Activated T-cell treated with anti-CD3 and anti-CD28 coated beads for 1 hour (primary cell): ENCODE results near the gene AHSG.
"Not testable (repeated sequence)": the region's sequence is repeated elsewhere in the genome, so short reads cannot be mapped to it uniquely, and the experiment has no call there.

Experiments used
- DNase-seq: peaks from one replicate; pipeline ENCODE4 v3.0.0-alpha.2; 2020; ENCODE audit warnings: low read depth

The AHSG gene

GRCh38 chr3:186618318-186618938 lies 5.6 kb downstream of the AHSG start:
- no peak for DNase-seq

DNA sequence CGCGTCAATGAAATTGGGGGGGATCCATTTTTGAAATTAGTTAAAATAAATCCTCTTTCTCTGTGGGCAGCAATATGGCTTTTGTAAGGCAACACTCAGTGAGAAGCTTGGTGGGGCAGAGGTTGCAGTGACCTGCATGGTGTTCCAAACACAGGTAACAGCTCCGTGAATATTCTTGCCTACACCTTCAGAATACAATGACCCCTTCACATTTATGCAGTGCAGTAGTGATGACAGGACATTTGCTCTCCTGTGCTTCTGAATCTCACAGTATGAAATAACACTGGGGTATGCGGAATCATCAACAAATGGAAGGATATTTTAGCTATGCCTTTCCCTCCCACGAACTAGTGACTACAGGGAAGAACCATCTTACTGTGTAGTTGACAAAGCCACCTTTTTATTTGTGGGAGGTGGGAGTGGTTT lies 6.9 kb downstream of the AHSG start:
- no peak for DNase-seq

DNA sequence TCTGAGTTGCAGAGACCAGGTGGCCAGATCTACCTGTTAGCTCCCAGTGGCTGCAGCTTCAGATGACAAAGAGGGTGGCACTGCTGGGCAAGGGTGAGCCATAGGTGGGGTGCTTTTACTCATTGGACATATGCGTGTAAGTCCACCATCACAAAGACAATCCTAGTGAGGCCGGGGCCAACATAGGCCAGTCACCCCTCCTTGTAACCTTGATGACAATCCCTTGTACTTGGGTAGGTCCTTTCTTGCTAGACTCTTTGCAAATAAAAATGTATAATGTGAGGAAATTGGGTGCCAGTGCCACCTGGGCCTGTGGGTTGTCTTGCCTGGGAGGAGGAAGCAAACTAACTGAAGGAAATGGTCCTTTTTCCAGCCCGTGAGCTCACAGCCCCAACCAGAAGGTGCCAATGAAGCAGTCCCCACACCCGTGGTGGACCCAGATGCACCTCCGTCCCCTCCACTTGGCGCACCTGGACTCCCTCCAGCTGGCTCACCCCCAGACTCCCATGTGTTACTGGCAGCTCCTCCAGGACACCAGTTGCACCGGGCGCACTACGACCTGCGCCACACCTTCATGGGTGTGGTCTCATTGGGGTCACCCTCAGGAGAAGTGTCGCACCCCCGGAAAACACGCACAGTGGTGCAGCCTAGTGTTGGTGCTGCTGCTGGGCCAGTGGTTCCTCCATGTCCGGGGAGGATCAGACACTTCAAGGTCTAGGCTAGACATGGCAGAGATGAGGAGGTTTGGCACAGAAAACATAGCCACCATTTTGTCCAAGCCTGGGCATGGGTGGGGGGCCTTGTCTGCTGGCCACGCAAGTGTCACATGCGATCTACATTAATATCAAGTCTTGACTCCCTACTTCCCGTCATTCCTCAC lies 7.6 kb downstream of the AHSG start:
- DNase-seq, result no peak

DNA sequence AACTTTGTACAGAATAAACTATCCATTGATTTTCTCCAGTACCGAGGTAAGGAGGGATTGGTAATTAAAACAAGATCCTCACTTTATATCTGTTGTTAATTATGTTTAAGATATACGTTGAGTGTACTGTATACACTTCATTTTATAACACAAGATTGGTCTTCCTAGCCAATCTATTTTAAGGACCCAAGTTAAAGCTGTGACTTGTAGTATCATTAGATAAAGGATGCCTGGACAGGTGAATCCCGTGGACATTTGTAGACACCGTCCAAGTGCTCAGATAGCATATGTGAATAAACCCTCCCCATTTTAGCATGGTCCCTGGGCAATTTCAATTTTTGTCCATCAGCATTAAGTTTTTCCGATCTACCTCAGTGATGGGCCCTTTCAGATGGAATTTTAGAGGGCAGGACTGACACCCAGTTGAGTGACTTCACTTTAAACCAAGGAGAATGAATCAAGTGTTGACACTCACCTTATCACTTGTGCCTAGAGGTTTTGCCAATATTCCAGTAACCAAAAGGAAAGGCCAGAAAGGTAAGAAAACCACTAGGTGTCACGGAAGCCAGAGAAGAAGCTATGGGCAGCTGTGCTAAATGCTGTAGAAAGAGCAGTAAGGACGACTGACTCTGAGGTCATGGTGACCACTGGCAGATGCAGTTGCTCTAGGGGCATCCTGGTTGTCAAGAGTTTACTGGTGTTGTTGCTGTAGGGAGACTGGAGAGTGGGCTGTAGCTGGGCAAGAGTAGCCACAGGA lies 9.2 kb downstream of the AHSG start:
- DNase-seq, result no peak

DNA sequence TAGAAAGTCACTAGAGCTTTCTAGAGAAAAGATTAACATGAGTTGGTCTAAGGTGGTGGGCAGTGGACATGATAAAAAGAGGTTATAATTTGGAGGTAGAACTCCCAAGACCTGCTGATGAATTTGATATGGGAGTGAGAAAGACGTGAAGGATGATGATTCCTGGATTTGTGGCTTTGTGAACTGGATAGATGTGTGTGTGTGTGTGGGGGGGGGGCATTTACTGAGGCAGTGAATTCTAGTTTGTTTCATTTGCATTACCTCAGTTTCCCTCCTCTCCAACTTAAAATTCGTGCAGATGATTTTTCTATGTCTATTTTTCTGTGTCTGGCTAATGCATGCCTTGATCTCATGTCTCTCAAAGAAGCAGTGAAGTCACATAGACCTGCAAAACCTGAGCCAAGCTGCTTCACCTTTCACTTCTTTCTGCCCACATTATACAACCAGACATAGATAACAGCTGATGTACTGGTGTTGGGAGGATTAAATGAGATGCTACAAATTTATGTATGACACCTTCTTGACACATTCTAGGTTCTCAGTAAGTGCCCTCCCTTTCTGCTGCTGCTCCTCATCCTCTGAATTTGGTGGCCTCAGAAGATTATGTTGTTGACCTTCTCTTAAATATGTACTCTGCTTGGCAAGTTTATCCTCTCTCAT lies 9.9 kb downstream of the AHSG start:
- DNase-seq, result no peak

DNA sequence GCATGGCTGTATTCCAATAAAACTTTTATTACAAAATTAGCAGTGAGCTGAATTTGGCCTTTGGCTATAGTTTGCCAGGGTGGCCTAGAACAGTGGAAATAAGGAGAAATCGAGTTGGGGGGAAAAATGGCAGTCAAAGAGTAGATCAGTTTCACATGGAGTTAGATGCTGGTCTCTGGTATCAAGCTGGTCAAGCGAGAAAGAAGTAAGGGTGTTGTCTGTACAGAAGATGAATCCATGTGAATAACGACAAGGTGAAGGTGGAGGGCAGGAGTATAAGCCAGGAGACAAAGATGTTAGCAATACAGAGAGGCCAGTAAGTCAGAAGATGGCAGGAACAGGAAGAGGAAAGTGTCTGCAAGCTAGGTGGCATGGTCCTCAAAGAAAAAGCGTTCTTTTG lies 11.7 kb downstream of the AHSG start:
- DNase-seq, result no peak

- DNase-seq, result no peak
Observed at GRCh38 chr3:186625600-186626042, 12.8 kb downstream of the AHSG start.

- no peak for DNase-seq
Observed at GRCh38 chr3:186626254-186626847, 13.5 kb downstream of the AHSG start.

DNA sequence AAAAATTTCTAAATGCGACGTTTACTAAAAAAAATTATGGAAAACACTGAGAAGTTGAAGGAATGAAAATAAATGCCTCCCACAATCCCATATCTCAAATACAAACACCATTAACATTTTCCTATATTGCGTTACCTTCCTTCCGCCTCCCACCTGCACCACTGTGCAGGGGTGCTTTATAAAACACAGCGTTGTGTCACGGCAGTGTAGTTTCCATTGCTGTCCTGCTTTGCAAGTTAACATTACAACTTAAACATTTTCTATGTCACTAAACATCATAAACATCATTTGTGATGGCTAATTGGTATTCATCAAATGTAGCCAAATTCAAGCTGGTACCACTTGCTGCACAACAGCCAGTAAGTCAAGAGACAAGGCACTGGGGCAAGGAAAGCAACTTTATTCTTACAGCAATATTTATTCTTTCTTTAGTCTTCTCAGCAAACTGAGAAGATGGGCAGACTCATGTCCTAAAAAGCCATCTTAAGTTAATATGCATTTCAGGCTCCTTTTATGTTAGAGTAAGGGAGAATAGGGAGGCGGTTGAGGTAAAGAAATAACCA lies 15.1 kb downstream of the AHSG start:
- DNase-seq, result no peak

DNA sequence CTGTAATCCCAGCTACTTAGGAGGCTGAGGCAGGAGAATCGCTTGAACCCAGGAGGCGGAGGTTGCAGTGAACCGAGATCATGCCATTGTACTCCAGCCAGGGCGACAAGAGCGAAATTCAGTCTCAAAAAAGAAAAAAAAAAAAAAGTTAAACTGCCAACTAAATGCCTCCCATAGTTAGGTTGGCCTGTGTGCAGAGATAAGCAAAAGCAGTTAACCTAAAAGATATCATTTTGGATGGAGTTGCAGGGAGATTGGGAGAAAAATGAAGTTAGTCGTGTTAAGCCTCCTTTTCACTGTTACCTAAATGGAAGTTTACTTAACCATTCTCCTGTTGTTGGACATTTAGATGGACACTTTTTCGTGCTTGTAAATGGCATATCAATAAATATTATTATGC lies 15.9 kb downstream of the AHSG start:
- DNase-seq, result no peak

DNA sequence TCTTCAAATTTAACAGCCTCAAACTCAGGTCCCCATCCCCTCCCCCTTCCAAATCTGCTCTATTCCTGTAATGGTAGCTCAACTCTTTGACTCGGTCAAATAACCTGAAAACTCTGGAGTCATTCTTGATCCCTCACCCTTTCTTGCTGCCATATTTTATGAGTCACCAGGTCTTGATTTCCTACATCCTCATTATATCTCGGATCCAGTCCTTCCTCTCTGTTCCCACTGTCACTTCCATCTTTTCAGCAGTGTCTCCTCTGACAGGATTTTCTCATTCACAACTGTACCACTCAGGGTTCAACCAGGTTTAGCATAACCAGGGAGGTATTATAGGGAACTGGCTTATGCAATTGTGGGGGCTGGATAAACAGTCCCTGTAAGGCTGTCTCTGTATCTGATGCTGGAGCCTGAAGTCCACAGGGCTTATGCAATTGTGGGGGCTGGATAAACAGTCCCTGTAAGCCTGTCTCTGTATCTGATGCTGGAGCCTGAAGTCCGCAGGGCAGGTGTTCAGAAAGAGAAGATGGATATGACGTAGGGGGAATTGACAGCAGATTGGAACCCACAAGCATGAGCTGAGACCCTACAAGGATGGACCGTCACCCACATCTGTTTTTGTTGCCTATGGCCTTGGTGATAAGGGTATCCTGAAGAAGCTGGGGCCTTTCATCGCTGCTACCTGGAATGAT lies 18.2 kb downstream of the AHSG start:
- DNase-seq, result no peak

DNA sequence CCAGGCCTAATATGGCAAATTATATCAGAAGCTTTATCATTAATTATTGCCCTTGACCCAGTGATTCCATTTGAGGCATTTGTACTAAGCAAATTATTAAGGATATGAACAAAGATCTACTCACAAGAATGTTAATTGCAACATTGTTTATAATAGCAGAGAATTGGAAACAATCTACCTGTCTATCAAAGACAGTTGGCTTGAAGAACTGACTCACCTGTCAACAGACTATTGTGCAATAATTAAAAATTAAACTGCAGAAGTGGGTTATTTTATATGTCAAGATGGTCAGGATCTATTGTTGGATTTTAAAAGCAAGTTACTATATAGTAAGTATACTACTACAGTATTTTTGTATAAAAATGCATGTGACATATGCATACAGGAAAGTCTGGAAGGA lies 20.6 kb downstream of the AHSG start:
- DNase-seq, result no peak

- not testable (repeated sequence) for DNase-seq
Observed at GRCh38 chr3:186634207-186634606, 21.3 kb downstream of the AHSG start.

- DNase-seq, result no peak
Observed at GRCh38 chr3:186635532-186635931, 22.7 kb downstream of the AHSG start.

DNA sequence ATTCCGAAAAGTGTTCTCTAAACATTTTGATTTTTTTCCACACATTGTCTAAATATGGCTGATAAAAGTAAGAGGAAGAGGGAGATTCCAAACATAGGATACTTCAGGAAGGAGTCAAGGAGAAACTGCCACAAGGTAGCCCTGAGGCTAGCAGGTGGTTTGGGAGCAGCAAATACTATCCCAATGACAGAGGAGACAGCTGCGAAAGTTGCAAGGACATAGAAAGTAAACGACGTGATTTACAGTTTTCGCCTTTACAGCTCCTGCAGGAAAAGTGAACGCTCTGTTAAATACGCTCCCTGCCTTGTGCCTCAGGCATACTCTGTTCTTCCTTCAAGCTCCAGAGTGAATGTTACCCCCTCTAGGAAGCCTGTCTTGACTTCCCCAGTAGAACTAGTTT lies 23.7 kb downstream of the AHSG start:
- no peak for DNase-seq

DNA sequence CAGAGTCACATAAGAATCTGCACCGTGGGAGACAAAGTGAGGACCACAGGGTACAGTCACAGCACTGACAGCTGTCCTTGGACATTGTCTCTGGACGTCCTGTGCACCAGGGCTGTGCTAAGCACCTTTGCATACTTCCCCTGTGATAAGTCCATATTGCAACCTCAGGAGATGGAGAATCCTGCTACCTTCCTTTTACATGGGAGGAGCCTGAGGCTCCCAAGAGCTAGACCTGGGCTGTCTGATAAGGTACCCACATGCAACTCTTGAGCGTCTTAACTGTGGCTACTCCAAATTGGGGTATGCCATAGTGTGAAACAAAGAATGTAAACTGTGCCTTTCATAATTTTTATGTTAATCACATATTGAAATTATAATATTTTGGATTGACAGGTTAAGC lies 24.8 kb downstream of the AHSG start:
- DNase-seq, result no peak

DNA sequence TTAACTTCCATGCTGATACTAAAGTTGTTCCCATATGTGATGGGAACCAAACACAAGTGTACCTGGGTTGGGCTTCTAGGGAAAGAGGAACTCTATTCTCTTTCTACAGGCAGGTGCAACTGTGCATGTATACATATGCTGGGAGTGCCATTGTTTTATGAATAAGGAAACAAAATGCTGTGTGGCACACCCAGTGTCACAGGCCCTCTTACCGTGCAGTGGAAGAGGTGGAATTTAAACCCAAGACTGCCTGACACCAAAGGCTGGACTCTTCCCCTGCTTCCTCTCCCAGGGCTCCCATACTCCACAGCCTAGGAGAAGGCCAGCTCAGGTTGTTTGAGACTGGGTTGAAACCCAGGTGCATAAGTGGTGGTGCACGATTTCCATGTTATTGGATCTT lies 25.4 kb downstream of the AHSG start:
- DNase-seq, result no peak

DNA sequence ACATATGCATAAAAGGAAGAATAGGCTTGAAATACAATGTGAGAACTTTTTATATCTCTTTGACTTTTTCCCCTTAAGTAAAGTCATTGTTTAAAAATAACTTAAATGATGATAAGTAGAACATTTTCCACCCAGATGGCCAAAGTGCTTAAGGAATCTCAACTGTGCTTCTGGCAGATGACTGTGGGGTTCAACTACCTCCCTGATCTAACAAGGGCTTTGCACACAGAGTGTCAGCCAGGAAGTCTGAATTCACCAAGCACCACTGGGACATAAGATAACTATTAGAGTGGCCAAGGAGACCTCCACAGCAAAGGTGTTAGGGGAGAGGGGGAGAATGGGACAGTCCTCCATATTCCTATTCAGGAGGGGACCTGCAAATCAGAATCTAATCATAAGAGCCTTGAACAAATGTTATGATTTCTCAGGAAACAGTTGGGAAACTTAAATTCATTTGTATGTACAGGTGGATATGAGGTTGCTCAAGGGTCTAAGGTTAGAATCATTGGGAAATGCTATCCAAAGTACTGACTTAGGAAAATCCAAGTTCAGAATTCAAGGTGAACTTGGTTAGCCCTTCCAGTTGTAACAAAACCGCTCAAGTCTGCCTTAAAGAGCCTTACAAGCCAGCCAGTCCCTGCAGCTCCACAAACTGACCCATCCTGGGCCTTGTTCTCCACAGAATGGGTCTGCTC lies 27.1 kb downstream of the AHSG start, which contains the start of gene FETUB:
Gene FETUB, plus strand, starts transcription at position 622 of the 695 bp plus-strand sequence. Its CDS starts 62 bp downstream, at position 684.
- DNase-seq, result no peak

DNA sequence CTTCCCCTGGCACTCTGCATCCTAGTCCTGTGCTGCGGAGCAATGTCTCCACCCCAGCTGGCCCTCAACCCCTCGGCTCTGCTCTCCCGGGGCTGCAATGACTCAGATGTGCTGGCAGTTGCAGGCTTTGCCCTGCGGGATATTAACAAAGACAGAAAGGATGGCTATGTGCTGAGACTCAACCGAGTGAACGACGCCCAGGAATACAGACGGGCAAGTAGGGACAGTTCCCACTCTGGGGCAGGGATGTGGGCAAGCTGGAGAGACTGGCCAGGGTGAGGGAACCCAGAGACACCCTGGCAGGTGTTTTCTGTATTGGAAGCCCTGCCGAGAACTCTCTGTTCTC lies 27.6 kb downstream of the AHSG start:
- no peak for DNase-seq

- no peak for DNase-seq
Observed at GRCh38 chr3:186640929-186641328, 28.1 kb downstream of the AHSG start.
